Neutrophil (primary cell): ENCODE results near the gene FGF14.

Experiments used
- H3K27ac ChIP-seq: fragments of 200-600 bp; sonication (generic); 2 replicates; pipeline ENCODE4 v1.5.1; 2016; ENCODE audit warnings: mild to moderate bottlenecking, moderate library complexity
- H3K27me3 ChIP-seq: fragments of 200-600 bp; sonication (generic); 2 replicates; pipeline ENCODE4 v1.6.0; 2016; ENCODE audit warnings: mild to moderate bottlenecking
- H3K36me3 ChIP-seq: fragments of 200-600 bp; sonication (generic); 2 replicates; pipeline ENCODE4 v1.5.1; 2017
- H3K4me1 ChIP-seq, 2 experiments: fragments of 200-600 bp in 1 of 2; sonication (generic) in 1 of 2; 1 replicate in 1 of 2; 2 replicates in 1 of 2; pipeline versions ENCODE4 v1.5.1 to v1.6.1; 2013 to 2016; ENCODE audit warnings: low read depth in 1 of 2, low read length in 1 of 2, mild to moderate bottlenecking in 1 of 2, moderate library complexity in 1 of 2; ENCODE audit not compliant: control insufficient read depth in 1 of 2, insufficient read depth in 1 of 2
- H3K4me3 ChIP-seq, 2 experiments: fragments of 200-600 bp in 1 of 2; sonication (generic) in 1 of 2; 1 replicate in 1 of 2; 2 replicates in 1 of 2; pipeline ENCODE4 v1.5.1; 2013 to 2016; ENCODE audit warnings: low read depth in 1 of 2, low read length in 1 of 2, mild to moderate bottlenecking in 1 of 2, moderate library complexity in 1 of 2
- H3K9me3 ChIP-seq: fragments of 200-600 bp; sonication (generic); 2 replicates; pipeline ENCODE4 v1.5.1; 2016
- CTCF ChIP-seq: fragments of 200-600 bp; sonication (generic); IDR thresholded peaks from 2 replicates; pipeline ENCODE4 v1.5.1; 2016; ENCODE audit warnings: antibody characterized with exemption

The FGF14 gene

GRCh38 chr13:101747039-101747438, 654.8 kb downstream of the FGF14 start:
- TF ChIP-seq CTCF = no peak

GRCh38 chr13:101746513-101746912, 655.3 kb downstream of the FGF14 start:
- TF ChIP-seq CTCF = no peak
- Histone ChIP-seq H3K27ac (no peak overlapping the region), H3K4me1 (peaks cover 0 to 3% of the 10 kb centered on the region in 2 experiments), H3K36me3 (no peaks in the 10 kb centered on the region), H3K27me3 (no peaks in the 10 kb centered on the region), H3K9me3 (no peaks in the 10 kb centered on the region), H3K4me3 (no peak overlapping the region)

More at GRCh38 chr13:101747039-101747438, 654.8 kb downstream of the FGF14 start:
- no peak overlapping the region for H3K27ac ChIP-seq
- H3K4me1 ChIP-seq = peaks cover 0 to 5% of the 10 kb centered on the region in 2 experiments
- H3K36me3 ChIP-seq = no peaks in the 10 kb centered on the region
- H3K9me3 ChIP-seq = no peaks in the 10 kb centered on the region
- no peaks in the 10 kb centered on the region for H3K27me3 ChIP-seq
- H3K4me3 ChIP-seq = no peak overlapping the region

GRCh38 chr13:101739382-101740178, 662.3 kb downstream of the FGF14 start:
- Histone ChIP-seq H3K4me1 (no peaks in the 10 kb centered on the region), H3K36me3 (no peaks in the 10 kb centered on the region), H3K27ac (no peak overlapping the region), H3K27me3 (no peaks in the 10 kb centered on the region), H3K4me3 (no peak overlapping the region), H3K9me3 (no peaks in the 10 kb centered on the region)
- TF ChIP-seq CTCF = no peak

- H3K9me3 ChIP-seq = no peaks in the 10 kb centered on the region
- H3K36me3 ChIP-seq = no peaks in the 10 kb centered on the region
- TF ChIP-seq CTCF = no peak
- no peaks in the 10 kb centered on the region for H3K4me1 ChIP-seq
- H3K27me3 ChIP-seq = no peaks in the 10 kb centered on the region
- H3K4me3 ChIP-seq = no peak overlapping the region
- H3K27ac ChIP-seq = no peak overlapping the region
Observed at GRCh38 chr13:101738336-101738735, 663.5 kb downstream of the FGF14 start.

- TF ChIP-seq CTCF = no peak
- Histone ChIP-seq H3K4me3 (no peak overlapping the region), H3K36me3 (no peaks in the 10 kb centered on the region), H3K27me3 (no peaks in the 10 kb centered on the region), H3K9me3 (no peaks in the 10 kb centered on the region), H3K4me1 (no peaks in the 10 kb centered on the region), H3K27ac (no peak overlapping the region)
Observed at GRCh38 chr13:101736566-101736965, 665.3 kb downstream of the FGF14 start.
